ENCODE measurements around the gene ASF1A. TPM values are rescaled to one million over a fixed set of nuclear protein-coding genes. Genes with fewer than 3 reads are reported as not detected.

Gene ASF1A
- total and polyA plus RNA-seq, 2 experiments from 2014 or later: 25.4 to 72.2 TPM

DNA sequence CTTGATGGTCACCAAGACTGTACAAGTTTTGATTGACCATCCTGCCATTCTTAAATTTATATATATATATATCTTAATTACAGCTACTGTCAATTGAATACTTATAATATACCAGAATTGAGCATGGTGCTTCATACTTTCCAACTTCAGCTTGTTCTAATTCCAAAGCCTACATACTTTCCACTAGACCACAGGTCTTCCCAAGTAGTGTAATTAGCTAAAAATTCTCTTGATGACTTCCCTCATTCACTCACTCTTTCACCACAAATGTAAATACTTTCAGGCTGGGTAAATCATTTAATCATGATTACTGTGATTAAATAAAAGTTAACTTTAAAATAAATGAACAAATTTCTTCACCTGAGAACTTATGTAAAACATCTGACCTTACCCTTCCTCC lies 3.4 kb downstream of the ASF1A start:
- Histone ChIP-seq H3K4me1 (ENCODE audit: insufficient read depth) (peaks cover 35% of the 10 kb centered on the region), H2AFZ (no peak overlapping the region), H3K4me3 (no peak overlapping the region), H3K79me2 (replicated peaks; ENCODE audit: insufficient read depth) (peaks cover 77% of the 10 kb centered on the region), H3K4me2 (peak overlapping the region; percentile 18; the same call in 1 of the 2 replicates), H4K20me1 (replicated peaks; ENCODE audit: insufficient read depth) (peaks cover 31% of the 10 kb centered on the region), H3K9me2 (ENCODE audit: insufficient read depth) (no peaks in the 10 kb centered on the region), H3K36me3 (ENCODE audit: insufficient read depth) (peaks cover 11% of the 10 kb centered on the region; the same call in 1 of the 2 replicates), H3K27ac (ENCODE audit: low read depth) (no peak overlapping the region), H3F3A (replicated peaks; ENCODE audit: low read depth) (no peaks in the 10 kb centered on the region), H3K27me3 (ENCODE audit: insufficient read depth) (no peaks in the 10 kb centered on the region)
- H3K4me3 Mint-ChIP-seq: peak overlapping the region; percentile 43; the same call in 1 of the 3 replicates
- TF ChIP-seq POLR2AphosphoS5 (IDR thresholded peaks at IDR 0.05; ENCODE audit: low read depth) (no peak), CREB1 (CRISPR knock-in tag; IDR thresholded peaks at IDR 0.05; ENCODE audit: low read depth) (no peak), EZH2 (IDR thresholded peaks at IDR 0.05; ENCODE audit: low read depth, unreplicated experiment) (no peak)
- TF ChIP-seq, protein P1, sequence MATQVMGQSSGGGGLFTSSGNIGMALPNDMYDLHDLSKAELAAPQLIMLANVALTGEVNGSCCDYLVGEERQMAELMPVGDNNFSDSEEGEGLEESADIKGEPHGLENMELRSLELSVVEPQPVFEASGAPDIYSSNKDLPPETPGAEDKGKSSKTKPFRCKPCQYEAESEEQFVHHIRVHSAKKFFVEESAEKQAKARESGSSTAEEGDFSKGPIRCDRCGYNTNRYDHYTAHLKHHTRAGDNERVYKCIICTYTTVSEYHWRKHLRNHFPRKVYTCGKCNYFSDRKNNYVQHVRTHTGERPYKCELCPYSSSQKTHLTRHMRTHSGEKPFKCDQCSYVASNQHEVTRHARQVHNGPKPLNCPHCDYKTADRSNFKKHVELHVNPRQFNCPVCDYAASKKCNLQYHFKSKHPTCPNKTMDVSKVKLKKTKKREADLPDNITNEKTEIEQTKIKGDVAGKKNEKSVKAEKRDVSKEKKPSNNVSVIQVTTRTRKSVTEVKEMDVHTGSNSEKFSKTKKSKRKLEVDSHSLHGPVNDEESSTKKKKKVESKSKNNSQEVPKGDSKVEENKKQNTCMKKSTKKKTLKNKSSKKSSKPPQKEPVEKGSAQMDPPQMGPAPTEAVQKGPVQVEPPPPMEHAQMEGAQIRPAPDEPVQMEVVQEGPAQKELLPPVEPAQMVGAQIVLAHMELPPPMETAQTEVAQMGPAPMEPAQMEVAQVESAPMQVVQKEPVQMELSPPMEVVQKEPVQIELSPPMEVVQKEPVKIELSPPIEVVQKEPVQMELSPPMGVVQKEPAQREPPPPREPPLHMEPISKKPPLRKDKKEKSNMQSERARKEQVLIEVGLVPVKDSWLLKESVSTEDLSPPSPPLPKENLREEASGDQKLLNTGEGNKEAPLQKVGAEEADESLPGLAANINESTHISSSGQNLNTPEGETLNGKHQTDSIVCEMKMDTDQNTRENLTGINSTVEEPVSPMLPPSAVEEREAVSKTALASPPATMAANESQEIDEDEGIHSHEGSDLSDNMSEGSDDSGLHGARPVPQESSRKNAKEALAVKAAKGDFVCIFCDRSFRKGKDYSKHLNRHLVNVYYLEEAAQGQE (IDR thresholded peaks at IDR 0.05; ENCODE audit: unreplicated experiment): no peak
- no peak for DNase-seq (ENCODE audit: low spot score)
- peaks cover 51% of the 10 kb centered on the region for H3K36me3 Mint-ChIP-seq (ENCODE audit: low read depth)
- H3K9me3 Mint-ChIP-seq: no peaks in the 10 kb centered on the region
- peaks cover 12% of the 10 kb centered on the region for H3K27me3 Mint-ChIP-seq (ENCODE audit: insufficient read depth, low read depth, poor library complexity)
- ATAC-seq: no peak
- H3K27ac Mint-ChIP-seq: peak overlapping the region; percentile 49; the same call in 1 of the 2 replicates
- H3K4me1 Mint-ChIP-seq: peaks cover 41% of the 10 kb centered on the region

DNA sequence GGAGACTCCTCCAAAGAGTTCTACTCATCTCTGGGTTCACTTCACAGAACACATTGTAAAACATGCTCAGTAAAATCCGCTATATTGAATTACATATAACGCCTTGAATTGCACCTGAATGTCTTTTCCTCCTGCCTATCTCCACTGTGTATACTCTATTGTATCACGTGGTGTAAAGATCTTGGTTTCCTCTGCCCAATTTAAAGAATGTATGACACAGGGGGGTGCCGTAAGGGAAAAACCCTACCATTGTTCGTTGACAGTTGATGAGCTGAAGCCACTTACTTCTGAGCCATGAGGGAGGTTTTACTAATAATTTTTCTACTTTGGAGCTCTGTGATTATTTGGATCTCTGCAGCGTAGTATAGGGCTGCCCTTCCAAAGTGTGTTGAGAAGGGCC lies 6.0 kb downstream of the ASF1A start:
- Mint-ChIP-seq H3K36me3 (ENCODE audit: low read depth) (peaks cover 66% of the 10 kb centered on the region), H3K27ac (peak overlapping the region; percentile 21; the same call in 1 of the 2 replicates), H3K9me3 (no peaks in the 10 kb centered on the region), H3K4me1 (peaks cover 33% of the 10 kb centered on the region), H3K4me3 (peak overlapping the region; percentile 10; the same call in 2 of the 3 replicates), H3K27me3 (ENCODE audit: insufficient read depth, low read depth, poor library complexity) (peaks cover 2% of the 10 kb centered on the region)
- H3K4me3 ChIP-seq: no peak overlapping the region
- H3K36me3 ChIP-seq (ENCODE audit: insufficient read depth): peaks cover 11% of the 10 kb centered on the region; the same call in 1 of the 2 replicates
- H3K27ac ChIP-seq (ENCODE audit: low read depth): no peak overlapping the region
- no peaks in the 10 kb centered on the region for H3K9me2 ChIP-seq (ENCODE audit: insufficient read depth)
- H3K79me2 ChIP-seq (replicated peaks; ENCODE audit: insufficient read depth): peaks cover 88% of the 10 kb centered on the region
- H3F3A ChIP-seq (replicated peaks; ENCODE audit: low read depth): no peaks in the 10 kb centered on the region
- DNase-seq (ENCODE audit: low spot score) (peak; percentile 20), ATAC-seq (peak; percentile 49)
- H3K27me3 ChIP-seq (ENCODE audit: insufficient read depth): no peaks in the 10 kb centered on the region
- no peak overlapping the region for H2AFZ ChIP-seq
- peaks cover 39% of the 10 kb centered on the region for H4K20me1 ChIP-seq (replicated peaks; ENCODE audit: insufficient read depth)
- peak overlapping the region; percentile 16 for H3K4me2 ChIP-seq
- peaks cover 34% of the 10 kb centered on the region for H3K4me1 ChIP-seq (ENCODE audit: insufficient read depth)
- TF ChIP-seq, protein P2, sequence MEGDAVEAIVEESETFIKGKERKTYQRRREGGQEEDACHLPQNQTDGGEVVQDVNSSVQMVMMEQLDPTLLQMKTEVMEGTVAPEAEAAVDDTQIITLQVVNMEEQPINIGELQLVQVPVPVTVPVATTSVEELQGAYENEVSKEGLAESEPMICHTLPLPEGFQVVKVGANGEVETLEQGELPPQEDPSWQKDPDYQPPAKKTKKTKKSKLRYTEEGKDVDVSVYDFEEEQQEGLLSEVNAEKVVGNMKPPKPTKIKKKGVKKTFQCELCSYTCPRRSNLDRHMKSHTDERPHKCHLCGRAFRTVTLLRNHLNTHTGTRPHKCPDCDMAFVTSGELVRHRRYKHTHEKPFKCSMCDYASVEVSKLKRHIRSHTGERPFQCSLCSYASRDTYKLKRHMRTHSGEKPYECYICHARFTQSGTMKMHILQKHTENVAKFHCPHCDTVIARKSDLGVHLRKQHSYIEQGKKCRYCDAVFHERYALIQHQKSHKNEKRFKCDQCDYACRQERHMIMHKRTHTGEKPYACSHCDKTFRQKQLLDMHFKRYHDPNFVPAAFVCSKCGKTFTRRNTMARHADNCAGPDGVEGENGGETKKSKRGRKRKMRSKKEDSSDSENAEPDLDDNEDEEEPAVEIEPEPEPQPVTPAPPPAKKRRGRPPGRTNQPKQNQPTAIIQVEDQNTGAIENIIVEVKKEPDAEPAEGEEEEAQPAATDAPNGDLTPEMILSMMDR (conservative IDR thresholded peaks at IDR 0.05; ENCODE audit: low read depth in 2 of 2): no peak
- TF ChIP-seq, protein P1 (IDR thresholded peaks at IDR 0.05; ENCODE audit: unreplicated experiment): no peak
- TF ChIP-seq CREB1 (CRISPR knock-in tag; IDR thresholded peaks at IDR 0.05; ENCODE audit: low read depth) (no peak), ZNF114 (CRISPR knock-in tag; IDR thresholded peaks at IDR 0.05) (no peak), ZNF331 (CRISPR knock-in tag; IDR thresholded peaks at IDR 0.05; ENCODE audit: low read depth) (no peak), EZH2phosphoT487 (IDR thresholded peaks at IDR 0.05; ENCODE audit: unreplicated experiment) (no peak), STAT1 (IDR thresholded peaks at IDR 0.05; ENCODE audit: unreplicated experiment) (no peak), NANOG (IDR thresholded peaks at IDR 0.05; ENCODE audit: borderline replicate concordance) (no peak), JUNB (IDR thresholded peaks at IDR 0.05; ENCODE audit: unreplicated experiment) (no peak)
- TF ChIP-seq, protein P3, sequence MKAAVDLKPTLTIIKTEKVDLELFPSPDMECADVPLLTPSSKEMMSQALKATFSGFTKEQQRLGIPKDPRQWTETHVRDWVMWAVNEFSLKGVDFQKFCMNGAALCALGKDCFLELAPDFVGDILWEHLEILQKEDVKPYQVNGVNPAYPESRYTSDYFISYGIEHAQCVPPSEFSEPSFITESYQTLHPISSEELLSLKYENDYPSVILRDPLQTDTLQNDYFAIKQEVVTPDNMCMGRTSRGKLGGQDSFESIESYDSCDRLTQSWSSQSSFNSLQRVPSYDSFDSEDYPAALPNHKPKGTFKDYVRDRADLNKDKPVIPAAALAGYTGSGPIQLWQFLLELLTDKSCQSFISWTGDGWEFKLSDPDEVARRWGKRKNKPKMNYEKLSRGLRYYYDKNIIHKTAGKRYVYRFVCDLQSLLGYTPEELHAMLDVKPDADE (IDR thresholded peaks at IDR 0.05): no peak
